Left cardiac atrium (tissue), 4 donors: ENCODE measurements around the gene CLIP2. TPM values are rescaled to one million over a fixed set of nuclear protein-coding genes. Genes with fewer than 3 reads are reported as not detected.

Experiments used
- ATAC-seq, 2 donors: fragments of 200-7000 bp; cut with Tn5 transposase; one replicate each; pipeline ENCODE4 v1.9.1; 2020; ENCODE audit warnings: mild to moderate bottlenecking in 2 of 2, moderate library complexity in 2 of 2
- DNase-seq: peaks from one replicate; pipeline ENCODE4 v3.0.0-alpha.2; 2020
- intact Hi-C, 2 donors: fragments of 100-400 bp; cut with DNase I; formaldehyde crosslinking; loops; one replicate each; pipeline versions ENCODE4 v1.14.1 to v1.15.1; 2022 to 2023
- total RNA-seq, 2 donors: library from RNA; stranded (reverse); fragmentation: NEBNext Ultra II Directional; extraction: Animal tissue kit (Norgen Biotek cat#: 25700); gene quantifications; one replicate each; pipeline ENCODE4 v1.2.1, GENCODE V29; 2021
- donor health status: DM: no; HTN: yes; CAD: no.
- donor health status: DM: no; HTN: yes; CAD: no; lungs with severe emphysema.
- donor health status: DM: yes; HTN: yes; CAD: no.
- donor health status: Dilated cardiomyopathy.

CLIP2 gene
- total RNA-seq, 2 donors from 2014 or later, result 9.7 to 10.6 TPM

DNA sequence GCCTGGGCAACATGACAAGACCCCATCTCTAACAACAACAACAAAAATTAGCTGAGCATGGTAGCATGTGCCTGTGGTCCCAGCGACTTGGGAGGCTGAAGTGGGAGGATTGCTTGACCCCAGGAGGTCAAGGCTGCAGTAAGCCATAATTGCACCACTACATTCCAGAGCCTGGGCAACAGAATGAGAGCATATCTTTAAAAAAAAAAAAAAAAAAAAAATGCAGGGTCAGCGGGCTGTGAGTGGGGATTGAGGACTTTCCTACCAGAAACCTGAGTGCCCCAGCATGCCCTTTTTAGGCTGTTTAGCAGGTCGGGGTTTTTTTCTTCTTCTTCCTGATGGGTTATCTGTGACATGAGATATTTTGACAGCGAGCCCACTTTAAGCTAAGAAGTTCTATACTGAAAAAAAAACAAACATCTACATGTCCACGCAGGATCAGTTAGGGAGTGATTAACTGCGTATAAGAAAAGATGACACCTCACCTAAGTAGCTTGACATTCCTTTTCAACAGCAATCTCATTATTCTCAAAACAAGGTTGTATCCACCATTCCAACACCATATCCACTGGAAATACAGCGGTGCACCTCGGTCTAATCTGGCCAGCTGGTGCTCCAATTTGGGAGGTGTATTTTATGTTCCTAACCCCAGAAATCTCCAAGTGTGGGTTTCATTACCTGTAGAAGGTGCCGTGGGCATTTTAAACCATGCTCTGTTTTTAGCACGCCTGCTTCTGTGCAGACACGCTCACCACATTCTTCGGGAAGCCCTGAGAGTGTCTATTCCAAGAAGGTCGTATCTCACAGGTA, 21.2 kb upstream of the CLIP2 start:
- intact Hi-C loops, result no loop called here
- no peak for DNase-seq
- no peak for ATAC-seq

DNA sequence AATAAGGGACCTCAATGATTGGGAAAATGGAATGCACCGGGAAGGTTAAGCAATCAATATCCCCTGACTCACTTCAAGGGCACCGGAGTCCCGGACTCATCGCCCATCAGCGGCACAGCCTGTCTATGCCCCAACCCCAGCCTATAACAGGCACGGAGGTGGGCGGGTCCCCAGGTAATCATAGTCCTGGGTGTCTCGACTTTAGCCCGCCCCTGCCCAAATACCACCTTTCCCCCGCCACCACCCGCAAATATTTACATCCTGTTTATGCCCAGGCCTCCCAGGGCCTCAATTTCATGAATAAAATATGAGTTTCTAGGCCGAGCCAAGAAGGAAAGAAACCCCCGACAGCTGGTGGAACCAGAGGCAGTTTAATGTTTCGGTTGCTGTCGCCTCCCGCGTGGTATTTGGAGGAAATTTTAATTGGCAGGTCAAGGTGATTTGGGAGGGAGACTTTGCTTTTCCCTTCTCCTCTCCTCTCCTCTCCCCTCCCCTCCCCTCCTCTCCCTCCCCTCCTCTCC, 19.4 kb upstream of the CLIP2 start:
- ATAC-seq (peak; percentile 35 to 51), DNase-seq (peak; percentile 57)
- intact Hi-C loops, result no loop called here

DNA sequence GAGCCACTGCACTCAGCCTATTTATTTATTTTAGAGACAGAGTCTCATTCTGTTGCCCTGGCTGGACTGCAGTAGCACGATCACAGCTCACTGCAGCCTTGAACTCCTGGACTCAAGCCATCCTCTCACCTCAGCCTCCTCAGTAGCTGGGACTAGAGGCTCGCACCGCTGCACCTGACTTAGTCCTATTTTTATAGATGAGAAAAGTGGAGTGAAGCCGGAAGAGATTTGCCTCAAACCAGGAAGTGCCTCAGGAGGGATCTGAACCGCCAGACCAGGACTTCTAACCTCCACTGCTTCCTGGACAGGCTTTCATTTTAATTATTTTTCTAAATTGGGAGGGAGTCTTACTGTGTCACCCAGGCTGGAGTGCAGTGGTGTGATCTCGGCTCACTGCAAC, 17.5 kb upstream of the CLIP2 start:
- no peak for DNase-seq

DNA sequence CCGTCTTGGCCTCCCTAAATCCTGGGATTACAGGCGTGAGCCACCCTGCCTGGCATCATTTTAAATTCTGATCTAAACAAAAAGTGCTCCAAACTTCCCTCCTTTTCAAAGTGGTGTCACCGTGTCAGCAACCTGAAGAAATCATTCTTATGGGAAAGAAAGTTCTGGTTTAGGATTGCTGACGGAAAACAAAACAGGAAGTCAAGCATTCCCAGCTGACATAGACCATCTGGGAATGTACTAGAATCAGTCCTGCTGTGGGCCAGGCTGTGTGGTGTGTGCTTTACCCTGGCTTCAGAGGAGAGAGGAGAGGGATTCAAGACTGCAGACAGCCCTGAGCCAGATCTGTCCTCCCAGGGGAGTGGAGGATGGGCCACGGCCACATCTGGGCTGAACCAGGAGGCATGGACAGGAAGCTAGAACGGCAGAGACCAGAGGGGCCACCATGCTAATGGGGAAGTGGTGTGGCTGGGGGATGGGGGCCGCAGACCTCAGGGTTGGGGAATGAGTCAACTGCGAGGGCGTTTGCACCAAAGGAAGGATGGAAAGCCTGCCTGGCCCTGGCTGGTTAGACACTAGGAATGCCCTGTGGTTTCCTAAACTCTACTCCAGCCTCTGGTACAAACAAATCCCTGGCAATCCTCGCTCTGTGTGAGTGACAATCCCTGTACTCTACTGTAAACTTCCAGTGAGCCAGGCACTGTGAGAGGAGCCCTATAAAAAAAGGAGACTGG, 16.7 kb upstream of the CLIP2 start:
- ATAC-seq, result peak; percentile 86 to 92
- DNase-seq, result peak; percentile 82
- intact Hi-C loops, result no loop called here

More for the DNA sequence above, 17.5 kb upstream of the CLIP2 start:
- ATAC-seq, result peak in 1 of 2 donors; percentile 7
- intact Hi-C loops, result no loop called here

DNA sequence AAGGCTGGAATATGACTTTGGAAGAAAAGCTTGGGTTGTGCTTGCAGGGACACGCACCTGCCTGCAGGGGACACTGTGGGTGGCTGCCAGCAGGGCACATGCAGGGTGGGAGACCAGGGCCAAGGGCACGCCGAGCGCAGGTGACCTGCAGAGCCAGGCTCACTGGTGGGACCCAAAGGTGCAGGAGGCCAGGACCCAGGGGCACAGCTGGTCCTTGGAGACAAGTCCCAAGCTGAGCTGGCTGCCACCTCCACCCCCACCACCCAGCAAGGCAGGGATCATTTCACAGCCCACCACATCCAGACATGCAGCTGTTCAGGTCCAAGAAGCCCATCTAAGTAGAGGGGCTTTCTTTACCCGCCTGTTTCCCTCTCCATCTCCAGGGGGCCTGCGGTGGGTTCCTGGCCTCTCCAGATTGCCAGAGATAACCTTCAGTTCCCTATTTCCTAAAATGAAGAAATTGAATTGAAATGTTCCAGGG, 13.8 kb upstream of the CLIP2 start:
- ATAC-seq (no peak), DNase-seq (no peak)
- intact Hi-C loops, result no loop called here

DNA sequence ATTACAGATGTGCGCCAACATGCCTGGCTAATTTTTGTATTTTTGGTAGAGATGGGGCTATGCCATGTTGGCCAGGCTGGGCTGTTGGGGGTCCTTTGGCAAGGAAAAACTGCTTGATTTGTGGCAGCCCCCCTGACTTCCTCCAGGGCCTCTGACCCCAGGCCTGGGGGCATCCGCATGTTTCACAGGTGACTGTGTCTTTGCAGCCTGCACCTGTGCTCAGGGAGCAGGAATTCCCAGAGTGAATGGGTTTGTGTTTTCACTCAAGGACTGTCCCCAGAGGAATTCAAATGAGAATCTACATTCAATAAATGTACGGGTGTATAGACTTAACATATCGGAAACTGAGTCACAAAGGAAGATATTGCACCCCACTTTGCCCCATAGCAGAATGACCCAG, 11.6 kb upstream of the CLIP2 start:
- ATAC-seq (no peak), DNase-seq (no peak)
- intact Hi-C loops, result no loop called here

DNA sequence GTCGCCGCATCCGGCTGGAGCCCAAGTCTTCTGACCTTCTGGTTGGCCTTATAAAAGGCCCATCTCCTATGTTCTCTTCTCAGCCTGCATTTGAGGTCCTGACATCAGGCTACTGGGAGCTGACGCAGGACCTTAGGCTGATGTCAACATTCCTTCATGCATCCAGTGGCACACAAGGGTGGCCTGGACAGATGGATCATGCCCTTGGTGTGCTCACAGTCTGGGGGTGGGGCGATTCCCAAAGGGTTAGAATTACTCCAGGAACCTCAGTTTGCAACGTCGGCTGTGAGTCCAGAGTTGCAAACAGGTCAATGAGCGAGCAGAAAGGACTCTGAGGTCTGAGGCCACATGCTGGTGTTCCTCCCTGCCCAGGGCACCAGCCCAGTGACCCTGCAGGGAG, 8.2 kb upstream of the CLIP2 start:
- intact Hi-C loops, result no loop called here
- ATAC-seq, result no peak
- DNase-seq, result no peak

DNA sequence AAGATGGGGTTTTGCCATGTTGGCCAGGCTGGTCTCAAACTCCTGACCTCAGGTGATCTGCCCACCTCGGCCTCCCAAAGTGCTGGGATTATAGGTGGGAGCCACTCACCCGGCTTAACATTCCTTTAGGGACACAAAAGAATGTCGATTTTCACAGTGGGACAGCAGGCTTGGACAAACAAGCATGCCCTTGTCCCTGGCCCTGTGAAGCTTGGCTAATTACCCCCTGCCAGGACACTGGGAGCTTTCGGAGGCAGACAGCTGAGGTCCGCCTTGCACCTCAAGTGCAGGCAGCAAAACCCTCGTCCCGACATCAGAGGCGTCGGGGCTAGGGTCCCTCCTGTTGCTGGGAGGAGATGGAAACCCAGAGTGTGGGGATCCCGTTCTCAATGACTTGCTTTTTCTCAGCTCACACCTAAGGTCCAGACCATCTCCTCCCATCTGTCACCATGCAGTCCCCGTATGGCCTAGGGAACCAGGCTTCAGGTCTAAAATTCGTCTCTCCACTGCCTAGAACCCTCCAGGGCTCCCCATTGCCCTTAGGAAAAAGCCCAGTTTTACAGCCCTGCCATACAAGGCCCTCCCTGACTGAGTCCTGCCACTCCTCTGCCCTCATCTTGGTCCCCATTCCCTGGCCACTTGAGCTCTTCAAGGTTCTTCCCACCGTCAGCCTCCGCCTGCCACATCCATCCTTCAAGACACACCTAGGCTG, 6.3 kb upstream of the CLIP2 start:
- DNase-seq (no peak), ATAC-seq (no peak)
- intact Hi-C loops, result no loop called here

DNA sequence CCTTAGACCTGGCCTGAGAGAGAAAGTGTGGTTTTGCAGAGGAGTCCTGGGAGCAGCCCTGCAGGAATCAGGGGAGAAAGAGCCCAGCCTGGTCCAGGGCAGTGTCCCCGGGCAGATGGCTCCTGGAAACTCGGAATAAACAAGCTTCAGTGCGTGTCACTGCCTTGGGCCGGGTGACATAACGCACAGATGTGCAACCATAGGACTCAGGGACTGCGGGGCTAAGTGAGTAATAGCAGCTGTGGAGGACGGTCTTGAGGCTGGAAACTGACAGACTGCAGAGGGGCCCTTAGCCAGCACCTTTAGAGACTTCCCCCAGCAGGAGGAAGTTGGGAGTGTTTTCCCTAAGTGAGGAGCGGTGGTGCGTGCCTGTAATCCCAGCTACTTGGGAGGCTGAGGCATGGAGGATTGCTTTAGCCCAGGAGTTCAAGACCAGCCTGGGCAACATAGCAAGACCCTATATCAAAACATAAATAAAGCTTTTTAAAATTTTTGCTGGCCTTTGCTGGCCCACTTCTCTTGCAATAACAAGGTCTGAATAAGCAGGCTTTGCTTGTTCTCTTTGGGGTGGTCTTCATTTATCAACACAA, 5.3 kb upstream of the CLIP2 start:
- intact Hi-C loops, result no loop called here
- DNase-seq (no peak), ATAC-seq (no peak)

DNA sequence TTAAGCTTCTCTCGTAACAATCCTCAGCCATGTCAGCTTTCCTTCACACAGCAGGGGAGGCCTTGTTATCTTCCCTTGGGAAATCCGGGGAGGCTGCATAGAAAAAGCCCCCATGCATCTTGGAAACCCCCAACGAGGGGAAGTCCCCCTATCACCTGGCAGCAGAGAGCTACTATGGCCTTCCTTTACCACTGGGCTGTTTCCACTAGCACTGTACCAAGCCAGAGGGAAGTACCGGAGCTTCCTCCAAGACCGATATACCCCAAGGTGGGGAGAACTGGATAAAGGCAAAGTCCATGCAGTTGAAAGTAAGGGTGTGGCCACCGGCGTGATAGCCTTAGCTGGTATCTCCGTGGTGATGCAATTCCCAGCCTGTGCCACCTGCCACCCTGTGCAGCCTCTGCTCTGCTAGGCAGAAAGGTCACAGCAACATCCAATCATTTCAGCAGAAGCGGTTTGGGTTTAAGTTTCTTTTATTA, 4.4 kb upstream of the CLIP2 start:
- no peak for ATAC-seq
- intact Hi-C loops, result no loop called here
- DNase-seq, result no peak

DNA sequence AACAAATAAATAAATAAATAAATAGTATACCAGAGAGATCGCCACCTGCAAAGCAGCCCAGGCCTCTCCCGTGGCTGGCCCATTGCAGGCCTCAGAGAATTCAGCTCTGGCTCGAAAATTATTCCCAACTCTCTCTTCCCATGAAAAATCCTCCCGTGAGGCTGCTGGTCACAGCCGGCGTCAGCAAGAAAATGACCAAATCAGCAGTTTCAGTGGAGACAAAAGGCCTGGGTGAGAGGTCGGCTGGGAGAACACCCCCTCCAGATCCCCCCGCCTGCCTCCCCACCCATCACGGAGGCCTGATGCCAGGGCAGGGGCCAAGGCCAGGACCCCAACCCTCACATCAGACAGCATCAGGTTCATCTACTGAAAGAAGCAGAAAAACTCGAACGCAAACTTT, 3.1 kb upstream of the CLIP2 start:
- DNase-seq (no peak), ATAC-seq (no peak)
- intact Hi-C loops, result no loop called here

DNA sequence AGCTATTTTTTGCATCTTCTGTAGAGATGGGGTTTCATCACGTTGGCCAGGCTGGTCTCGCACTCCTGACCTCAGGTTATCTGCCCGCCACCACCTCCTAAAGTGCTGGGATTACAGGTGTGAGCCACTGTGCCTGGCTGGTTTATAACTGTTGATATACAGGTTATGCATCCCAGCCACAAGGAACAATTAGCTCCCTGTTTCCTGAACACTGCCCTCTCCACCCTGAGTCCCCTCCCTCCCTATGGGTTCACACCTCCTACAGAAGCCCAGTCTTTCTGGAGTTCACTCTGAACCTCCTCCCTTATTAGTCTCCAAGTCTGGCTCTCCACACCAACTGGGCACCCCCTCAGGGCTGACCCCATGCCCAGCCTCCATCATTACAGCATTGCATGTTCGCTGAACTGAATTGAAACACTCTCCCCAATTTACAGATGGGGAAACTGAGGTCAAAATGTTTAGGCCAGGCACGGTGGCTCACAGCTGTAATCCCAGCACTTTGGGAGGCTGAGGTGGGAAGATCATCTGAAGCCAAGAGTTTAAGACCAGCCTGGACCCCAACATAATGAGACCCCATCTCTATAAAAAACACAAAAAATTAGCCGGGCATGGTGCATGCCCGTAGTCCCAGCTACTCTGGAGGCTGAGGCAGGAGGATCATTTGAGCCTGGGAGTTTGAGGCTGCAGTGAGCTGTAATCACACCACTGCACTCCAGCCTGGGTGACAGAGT, 1.7 kb upstream of the CLIP2 start:
- no peak for DNase-seq
- no peak for ATAC-seq
- intact Hi-C loops, result no loop called here

DNA sequence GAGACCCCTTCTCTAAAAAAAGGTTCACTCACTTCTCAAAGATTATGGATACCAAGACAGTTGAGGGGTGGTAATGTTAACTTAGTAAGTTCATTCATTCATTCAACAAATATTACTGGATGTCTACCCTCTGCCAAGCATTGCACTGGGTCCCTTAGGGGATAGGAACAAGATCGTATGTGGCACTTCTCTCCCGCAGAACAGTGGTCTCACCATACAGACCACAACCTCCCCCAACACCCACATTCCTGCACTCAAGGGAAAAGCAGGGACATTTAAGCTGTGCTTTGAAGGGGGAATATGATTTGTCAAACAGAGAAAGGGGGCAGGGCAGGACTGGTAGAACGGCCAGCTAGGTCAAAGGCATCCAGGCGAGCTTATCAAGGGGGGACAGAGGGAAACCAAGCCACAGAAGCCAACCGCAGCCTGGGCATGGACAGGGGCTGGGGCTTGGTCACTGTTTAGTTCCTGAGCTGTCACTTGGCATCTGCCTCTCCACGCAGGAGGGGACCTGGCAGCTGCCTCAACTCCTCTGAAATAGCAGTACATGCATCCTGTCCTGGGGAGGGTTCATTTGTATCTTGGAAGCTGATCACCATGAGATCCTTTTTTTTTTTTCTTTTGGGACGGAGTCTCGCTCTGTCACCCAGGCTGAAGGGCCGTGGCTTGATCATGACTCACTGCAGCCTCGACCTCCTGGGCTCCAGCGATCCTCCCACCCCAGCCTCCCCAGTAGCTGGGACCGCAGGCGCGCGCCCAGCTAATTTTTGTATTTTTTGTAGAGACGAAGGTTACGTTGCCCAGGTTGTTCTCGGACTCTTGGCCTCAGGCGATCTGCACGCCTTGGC, 949 bp upstream of the CLIP2 start:
- intact Hi-C loops, result no loop called here
- DNase-seq (no peak), ATAC-seq (peak in 1 of 2 donors; percentile 2)

DNA sequence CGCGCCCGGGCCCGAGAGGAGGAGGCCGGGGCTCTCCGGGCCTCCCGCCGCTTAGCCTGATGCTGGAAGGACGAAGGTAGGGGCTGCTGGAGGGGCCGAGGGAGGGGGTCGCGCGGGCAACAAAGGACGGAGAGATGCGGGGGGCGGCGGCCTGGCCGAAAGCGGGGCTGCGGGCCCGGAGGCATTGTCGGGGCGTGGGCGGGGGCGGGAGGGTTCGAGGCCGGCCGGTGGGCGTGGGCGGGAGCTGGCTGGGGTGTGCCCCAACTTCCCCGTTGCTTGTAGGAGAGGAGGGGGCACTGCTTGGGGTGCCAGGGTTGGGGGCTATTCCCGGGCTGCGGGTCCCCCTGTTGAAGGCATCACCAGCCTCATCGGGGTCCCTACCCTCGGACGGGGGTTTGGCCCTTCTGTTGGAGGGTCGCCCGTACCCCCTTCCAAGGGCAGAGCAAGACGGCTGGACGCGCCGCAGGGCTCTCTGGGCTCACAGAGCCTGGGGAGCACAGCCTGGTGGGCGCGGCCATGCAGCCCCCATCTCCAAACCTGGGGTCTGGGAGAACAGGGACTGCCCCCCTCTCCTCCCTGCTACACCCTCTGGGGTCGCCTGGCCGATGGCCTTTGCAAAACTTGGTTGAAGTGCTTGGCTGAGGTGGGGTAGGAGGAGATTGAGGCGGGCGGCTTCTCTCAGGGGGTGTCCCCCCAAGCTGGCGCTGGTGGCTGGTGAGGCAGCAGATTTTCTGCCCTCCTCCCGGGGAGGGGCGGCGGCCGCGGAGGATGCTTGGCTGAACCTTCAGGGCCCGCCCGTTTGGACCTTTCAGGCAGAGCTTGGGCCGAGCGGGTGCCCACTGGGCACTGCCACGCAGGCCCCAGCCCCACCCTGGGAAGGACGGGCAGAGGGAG, 699 bp downstream of the CLIP2 start:
- intact Hi-C loops, result loop anchor here in 1 of 2 donors (5.0 kb wide), 1 partner anchor 33 kb away; no protein-coding TSS in a partner anchor

DNA sequence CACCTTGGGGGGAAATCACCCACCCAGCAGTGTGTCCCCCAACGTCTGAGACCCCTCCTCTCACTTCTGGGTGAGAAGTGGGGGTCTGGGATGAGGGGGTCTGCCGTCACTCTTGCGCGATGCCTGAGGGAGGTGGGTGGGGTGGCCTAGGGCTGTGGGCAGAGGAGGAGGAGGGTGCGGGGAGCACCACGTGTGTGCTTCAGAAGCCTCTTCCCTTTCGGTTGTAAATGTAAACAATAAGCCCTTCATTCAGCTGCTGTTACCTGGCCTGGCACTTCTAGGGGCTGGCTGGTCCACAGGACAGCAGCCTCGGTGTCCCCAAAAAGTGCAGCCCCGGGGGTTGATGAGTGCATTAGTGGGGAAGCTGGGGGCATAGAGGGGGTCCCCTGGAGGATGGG, 1.3 kb downstream of the CLIP2 start:
- DNase-seq, result no peak
- intact Hi-C loops, result loop anchor here in 1 of 2 donors (5.0 kb wide), 1 partner anchor 33 kb away; no protein-coding TSS in a partner anchor
- no peak for ATAC-seq

More for the DNA sequence above, 699 bp downstream of the CLIP2 start:
- peak; percentile 61 for DNase-seq
- peak; percentile 28 to 32 for ATAC-seq

DNA sequence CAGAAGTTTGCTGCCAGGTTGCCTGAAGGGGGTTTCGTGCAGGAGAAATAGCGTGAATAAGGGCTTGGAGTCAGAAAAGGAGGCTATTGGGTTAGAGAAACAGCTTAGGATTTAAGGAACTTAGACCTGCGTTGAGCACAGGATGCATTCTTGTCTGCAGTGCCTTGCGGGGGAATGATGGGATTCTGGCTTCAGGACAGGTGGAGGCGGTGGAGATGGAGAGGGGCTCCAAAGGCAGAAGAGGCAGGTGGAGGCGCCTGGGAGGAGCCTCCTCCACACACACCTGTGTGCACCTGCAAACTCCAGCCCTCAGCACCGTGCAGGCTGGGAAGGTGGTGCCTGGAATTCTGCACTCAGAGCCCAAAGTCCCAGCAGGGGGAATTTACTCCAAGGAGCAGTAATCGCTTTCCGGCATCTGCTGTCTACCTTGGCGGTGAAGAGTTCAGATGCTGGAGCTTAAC, 1.8 kb downstream of the CLIP2 start:
- ATAC-seq (no peak), DNase-seq (no peak)
- intact Hi-C loops, result loop anchor here in 1 of 2 donors (5.0 kb wide), 1 partner anchor 34 kb away; no protein-coding TSS in a partner anchor
